GM18499 (cell line): ENCODE data around the gene DEPDC4.

Experiments used
- ATAC-seq: cut with Tn5 transposase; IDR thresholded peaks from one replicate; pipeline ENCODE4 v1.9.1; 2021; ENCODE audit warnings: moderate number of reproducible peaks; ENCODE audit not compliant: insufficient read depth, unreplicated experiment

DEPDC4 gene

DNA sequence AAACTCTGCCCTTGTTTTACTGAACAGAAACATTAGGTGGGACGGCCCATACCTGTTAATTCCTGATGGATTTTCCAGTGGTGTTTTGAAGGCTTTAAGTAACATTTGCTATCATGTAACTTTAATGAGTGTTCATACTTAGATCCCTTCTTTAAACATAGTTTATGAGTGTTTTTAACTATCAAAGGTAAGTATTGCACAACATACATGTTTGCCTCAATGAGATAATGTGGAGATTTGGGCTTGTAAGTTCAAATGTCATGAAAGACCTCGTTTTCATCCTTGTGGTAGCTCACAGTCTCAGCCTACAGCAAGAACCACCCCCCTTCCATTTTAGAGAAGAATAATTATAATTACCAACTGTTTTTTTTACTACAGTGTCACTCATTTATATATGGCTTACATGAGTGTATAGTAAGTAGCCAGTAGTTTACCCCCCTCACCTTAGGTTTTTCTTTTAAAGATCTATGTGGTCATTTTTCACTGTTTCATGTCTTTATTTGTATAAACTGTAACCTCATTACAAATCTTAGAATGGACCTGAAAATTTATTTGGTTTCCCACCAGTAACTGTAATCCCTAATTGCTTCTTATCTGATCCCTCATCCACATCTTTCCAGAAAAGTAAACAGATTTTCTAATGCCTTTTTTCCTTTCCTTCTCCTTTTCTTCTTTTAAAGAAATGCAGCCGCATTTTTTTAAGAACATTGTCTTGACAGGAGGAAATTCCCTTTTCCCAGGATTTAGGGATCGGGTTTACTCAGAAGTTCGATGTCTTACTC lies 47.4 kb downstream of the DEPDC4 start:
- no peak for ATAC-seq

DNA sequence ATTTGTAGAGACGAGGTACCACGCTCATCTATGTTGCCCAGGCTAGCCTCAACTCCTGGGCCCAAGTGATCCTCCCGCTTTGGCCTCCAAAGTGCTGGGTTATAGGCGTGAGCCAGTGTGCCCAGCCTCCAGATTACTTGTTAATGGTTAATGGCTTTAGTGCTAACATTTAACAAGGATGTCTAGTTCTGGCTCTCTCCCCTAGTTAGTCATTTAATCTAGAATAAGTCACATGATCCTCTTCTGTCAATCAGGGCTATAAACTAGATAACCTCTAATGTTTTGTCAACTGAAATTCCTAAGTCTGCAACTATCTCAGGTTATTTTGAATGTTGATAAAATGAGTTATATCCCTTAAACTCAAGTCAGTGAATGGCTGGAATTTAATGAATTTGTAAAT lies 50.5 kb downstream of the DEPDC4 start:
- ATAC-seq: no peak

DNA sequence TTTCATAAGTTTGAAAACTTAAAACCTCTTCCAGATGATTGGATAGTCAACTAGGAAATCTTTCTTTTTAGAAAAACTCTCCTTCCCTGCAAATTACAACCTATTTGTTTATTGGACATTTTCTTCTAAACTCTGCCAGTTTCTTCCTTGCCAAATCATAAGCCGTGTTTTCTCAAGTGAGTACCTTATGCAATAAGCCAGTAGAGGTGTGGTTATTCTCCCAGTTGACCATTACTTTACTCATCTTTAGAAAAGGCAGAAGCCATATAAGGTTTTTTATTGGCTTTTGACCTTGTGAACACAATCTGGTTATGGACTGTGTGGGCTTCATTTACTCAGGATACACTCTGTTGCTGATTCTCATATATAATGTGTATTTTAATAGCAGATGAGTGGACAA lies 51.7 kb downstream of the DEPDC4 start:
- ATAC-seq: no peak

DNA sequence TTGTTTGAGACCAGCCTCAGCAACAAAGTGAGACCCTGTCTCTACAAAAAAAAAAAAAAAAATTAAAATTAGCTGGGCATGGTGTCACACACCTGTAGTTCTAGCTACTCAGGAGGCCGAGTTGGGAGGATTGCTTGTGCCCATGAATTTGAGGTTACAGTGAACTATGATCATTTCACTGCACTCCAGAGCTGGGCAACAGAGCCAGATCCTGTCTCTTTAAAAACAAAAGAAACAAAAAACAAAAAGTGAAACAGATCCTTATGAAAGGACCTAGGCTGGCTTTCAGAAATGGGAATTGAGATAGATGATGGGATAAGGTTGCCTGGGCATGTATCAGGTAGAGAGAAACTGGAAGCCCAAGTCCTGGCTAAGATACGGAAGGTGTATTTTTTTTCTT lies 52.4 kb downstream of the DEPDC4 start:
- no peak for ATAC-seq

DNA sequence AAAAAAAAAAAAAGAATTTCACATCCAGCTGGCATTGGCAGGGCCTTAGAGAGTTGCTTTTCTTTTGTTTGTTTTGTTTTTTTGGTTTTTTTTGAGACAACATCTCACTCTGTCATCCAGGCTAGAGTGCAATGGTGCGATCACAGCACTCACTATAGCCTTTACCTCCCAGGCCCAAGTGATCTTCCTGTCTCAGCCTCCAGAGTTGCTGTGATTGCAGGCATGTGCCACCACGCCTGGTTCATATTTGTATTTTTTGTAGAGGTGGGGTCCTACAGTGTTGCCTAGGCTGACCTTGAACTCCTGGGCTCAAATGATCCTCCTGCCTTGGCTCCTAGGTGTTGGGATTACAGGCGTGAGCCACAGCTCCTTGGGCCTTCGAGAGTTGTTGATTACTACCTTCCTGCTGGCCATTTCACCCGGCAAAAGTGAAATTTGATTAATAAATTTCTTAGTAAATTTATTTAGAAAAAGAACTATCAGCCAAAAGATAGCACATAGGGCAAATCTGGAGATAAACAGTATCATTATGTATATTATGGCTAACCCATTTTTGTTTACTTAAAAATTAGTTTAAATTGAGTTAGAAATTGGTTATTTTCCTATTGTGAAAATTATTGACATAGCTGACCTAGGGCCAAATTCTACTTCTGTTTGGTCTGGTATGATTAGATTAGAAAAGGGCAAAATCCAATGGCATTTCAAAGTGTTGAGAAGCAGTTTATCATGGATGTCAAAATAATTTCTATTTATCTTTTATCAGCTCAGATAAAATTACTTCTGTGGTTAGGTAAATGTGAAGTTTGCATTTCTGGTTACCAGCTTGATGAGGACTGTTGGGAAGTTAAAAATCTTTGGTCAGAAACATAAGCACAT lies 53.6 kb downstream of the DEPDC4 start:
- no peak for ATAC-seq

DNA sequence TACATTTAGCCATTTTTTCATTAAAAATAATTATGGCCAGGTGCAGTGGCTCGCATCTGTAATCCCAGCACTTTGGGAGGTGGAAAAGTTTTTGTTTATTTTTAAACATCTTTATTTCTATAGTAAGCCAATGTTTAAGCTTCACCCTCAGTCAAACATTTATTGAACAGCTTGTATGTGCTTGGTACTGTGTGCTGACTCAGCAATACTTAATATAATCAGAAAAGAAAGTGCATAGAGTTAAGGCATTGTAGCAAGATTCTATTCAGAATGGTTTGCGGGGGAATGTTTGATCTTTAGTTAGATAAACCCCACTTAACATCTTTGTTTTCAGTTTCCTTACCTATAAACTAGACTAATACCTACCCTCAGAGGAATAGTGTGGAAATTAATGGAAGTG lies 55.2 kb downstream of the DEPDC4 start:
- no peak for ATAC-seq

DNA sequence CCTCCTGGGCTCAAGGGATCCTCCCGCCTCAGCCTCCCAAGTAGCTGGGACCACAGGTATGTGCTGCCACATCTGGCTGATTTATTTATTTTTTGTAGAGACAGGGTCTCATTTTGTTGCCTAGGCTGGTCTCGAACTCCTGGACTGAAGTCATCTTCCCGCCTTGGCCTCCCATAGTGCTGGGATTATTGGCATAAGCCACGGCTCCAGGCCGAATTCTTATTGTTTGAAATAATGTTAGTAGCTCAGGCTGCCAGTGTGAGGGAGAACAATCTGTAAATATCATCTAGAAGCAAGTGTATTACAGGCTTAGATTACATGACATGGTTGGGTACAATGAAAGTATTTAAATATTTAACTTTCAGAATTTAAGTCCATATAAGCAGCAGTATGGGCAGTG lies 58.0 kb downstream of the DEPDC4 start:
- no peak for ATAC-seq

DNA sequence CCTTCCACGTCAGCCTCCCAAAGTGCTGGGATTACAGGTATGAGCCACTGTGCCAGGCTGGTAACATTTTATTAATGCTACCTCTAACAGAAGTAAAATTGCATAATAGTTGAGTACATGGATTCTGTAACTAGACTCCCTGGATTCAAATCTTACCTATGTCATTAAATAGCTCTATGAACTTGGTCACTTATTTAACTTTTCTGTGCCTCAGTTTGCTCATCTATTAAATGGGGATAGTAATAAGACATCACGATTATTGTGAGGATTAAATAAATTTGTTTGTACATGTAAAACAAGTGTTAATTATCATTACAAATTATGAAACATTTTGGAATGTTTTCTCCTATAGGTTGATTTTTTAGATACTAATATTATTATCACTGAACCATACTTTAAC lies 59.6 kb downstream of the DEPDC4 start:
- no peak for ATAC-seq

DNA sequence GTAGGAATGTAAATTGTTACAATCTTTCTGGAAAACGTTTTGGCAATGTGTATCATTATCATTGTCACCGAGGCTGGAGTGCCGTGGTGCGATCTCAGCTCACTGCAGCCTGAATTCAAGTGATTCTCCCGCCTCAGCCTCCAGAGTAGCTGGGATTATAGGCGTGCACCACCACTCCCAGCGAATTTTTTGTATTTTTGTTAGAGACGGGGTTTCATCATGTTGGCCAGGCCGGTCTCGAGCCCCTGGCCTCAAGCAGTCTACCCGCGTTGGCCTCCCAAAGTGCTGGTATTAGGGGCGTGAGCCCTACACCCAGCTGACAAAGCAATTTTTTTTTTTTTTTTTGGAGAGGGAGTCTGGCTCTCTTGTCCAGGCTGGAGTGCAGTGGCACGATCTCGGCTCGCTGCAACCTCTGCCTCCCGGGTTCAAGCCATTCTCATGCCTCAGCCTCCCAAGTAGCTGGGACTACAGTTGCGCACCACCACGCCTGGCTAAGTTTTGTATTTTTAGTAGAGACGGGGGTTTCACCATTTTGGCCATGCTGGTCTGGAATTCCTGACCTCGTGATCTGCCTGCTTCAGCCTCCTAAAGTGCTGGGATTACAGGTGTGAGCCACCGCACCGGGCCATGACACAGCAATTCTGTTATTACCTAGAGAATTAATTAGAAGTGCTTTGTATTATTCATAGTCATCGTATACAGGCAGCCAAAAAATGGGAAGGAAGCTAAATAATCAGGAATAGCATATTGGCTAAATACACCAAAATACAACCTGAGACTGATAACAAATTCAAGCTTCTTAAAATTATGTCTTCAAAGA lies 65.1 kb downstream of the DEPDC4 start:
- ATAC-seq: no peak

DNA sequence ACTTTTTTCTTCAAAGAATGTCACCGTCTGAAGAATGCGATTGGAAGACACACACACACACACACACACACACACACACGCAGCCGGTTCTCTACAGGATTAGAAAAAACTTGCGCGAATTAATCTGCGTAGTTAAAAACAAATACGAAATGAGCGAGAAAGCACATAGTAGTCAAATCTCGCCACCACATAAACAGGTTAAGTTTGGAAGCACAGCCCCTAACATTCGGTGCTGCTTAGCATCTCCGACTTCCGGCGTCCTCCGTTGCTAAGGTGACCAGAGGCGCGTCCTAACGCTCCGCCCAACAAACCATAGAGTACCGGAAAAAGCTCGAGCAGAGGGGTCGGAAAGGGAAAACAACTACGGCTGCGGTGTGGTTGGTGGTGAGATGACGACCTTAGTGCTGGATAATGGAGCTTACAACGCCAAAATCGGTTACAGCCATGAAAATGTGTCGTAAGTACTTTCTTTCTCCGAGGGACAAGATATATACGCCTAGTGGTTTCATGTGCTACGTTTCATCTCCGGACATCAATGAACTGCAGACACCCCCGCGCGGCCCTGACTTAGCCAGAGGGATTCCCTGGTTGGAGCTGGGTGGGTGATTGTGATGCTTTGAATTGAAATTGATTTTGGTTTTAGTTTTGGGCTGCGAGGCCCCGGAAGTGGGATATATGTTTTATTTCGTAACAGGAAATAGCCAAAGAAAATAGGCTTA lies 66.3 kb downstream of the DEPDC4 start, which contains the start of gene ACTR6:
TSS of gene ACTR6 (plus strand) at position 353 of the 719 bp plus-strand sequence. CDS start at position 390, 37 bp downstream.
- ATAC-seq: peak; percentile 88

DNA sequence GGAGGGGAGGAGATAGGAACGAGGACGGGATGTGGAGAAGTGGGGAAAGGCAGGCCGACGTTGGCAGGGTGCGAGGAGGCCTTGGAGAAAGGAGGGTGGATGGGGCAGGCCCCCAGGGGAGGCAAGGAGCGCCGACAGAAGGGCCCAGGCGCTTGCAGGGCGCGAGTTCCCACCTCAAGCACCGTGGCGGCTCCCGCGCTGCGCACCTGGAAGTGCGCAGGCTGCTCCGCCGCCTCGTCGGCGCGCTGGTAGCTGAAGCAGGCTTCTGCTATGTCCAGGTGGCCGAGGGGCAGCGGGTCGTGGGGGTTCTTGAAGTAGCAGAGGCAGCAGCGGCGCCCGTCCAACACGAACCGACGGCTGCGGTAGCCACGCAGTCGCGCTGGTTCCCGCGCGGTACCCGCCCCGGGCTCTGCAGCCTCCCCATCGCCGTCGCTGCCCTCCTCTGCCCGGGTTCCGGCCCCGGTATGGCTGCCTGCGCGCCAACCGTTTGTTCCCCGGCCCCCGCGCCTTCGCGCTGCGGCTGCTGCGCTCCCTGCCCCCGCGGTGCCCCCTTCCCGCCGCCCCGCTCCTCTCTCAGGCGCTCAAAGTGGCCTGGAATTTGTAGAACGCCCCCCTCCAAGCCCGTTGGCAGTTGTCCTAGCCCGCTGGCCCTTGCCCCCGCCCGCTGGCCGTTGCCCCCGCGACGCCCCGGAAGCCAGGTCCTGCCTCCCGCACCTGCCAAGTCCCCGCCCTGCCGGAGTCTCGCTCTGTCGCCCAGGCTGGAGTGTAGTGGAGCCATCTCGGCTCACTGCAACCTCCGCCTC lies 67.3 kb downstream of the DEPDC4 start:
- ATAC-seq: peak; percentile 36

DNA sequence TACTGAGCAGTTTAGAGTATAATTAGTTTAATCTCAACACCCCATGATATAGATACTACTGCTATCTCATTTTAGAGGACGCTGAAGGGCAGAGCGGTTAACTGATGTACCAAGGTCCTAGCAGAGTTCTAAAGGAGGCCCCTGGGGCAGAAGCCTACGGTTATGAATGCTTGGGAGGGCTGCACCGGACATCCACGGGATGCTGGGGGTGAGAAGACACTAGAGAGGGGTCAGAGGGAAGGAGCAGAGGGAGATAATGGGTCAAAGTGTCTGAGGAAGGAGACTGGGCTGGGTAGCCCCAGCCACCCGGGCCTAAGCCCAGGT lies 67.9 kb downstream of the DEPDC4 start:
- peak; percentile 1 for ATAC-seq

DNA sequence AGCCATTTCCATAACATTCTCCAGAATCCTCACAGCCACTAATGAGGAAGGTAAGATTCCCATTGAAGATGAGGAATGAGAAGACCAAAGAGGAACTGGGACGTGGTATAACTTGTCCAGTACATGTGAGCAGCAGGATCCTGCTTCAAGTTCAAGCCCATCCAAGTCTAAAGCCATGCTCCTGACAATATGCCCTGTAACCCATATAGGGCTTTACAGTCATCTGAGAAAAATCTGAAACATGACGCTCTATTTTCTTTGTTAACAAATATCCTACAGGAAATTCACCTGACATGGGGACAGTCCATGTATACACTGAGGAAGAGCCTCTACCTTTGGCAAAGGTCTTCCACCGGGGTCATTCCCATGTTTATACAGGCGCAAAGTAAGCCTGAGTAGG lies 69.4 kb downstream of the DEPDC4 start:
- ATAC-seq: no peak

DNA sequence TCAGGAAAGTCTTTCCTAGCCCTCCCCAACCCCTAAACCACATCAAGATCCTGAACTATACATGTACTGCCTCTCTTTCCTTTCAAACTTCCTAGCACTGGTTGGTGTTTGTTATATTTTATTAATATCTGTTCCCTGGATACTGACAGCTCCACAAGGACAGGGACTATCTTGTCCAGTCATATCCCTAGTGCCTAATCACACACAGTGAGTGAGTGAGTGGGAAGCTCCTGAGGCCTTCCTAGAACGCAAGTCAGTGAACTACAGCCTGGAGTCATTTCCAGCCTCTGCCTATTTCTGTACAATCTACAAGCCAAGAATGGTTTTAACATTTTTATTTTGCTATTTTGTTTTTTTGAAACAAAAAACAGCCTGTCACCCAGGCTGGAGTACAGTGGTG lies 73.8 kb downstream of the DEPDC4 start:
- ATAC-seq: no peak
